Uterus (tissue), 4 donors: ENCODE measurements around the gene TCEAL8. TPM values are rescaled to one million over a fixed set of nuclear protein-coding genes. Genes with fewer than 3 reads are reported as not detected.
A peak's percentile ranks its signal among the peaks of the same experiment; 100 is the strongest.

Experiments used
- DNase-seq, 2 donors: peaks; one replicate each; pipeline ENCODE4 v3.0.0-alpha.2; 2019 to 2020
- H3K27ac ChIP-seq, 2 donors: fragments of 200-600 bp; sonication (generic); 1 replicate in 1 of 2; 2 replicates in 1 of 2; pipeline ENCODE4 v1.5.1; 2016 to 2018
- H3K27me3 ChIP-seq, 2 donors: fragments of 200-600 bp; sonication (generic); one replicate each; pipeline ENCODE4 v1.5.1; 2018 to 2019; ENCODE audit warnings: control low read depth in 1 of 2
- H3K36me3 ChIP-seq, 2 donors: fragments of 200-600 bp; sonication (generic); one replicate each; pipeline ENCODE4 v1.5.1; 2019; ENCODE audit warnings: control low read depth in 1 of 2
- H3K4me1 ChIP-seq, 2 donors: fragments of 200-600 bp; sonication (generic); one replicate each; pipeline ENCODE4 v1.5.1; 2018 to 2019; ENCODE audit warnings: control low read depth in 1 of 2
- H3K4me3 ChIP-seq, 2 donors: fragments of 200-600 bp; sonication (generic); 1 replicate in 1 of 2; 2 replicates in 1 of 2; pipeline ENCODE4 v1.5.1; 2018 to 2019; ENCODE audit warnings: mild to moderate bottlenecking in 1 of 2
- H3K9me3 ChIP-seq, 2 donors: fragments of 200-600 bp; sonication (generic); one replicate each; pipeline ENCODE4 v1.5.1; 2019; ENCODE audit warnings: control low read depth in 1 of 2
- POLR2A ChIP-seq, 2 donors: fragments of 450-650 bp; IDR thresholded peaks; one replicate each; pipeline ENCODE4 v1.6.1; 2016; ENCODE audit warnings: antibody characterized with exemption in 2 of 2, mild to moderate bottlenecking in 1 of 2, moderate library complexity in 1 of 2
- intact Hi-C: fragments of 100-400 bp; cut with DNase I; formaldehyde crosslinking; loops from one replicate; pipeline ENCODE4 v1.15.1; 2023; ENCODE audit warnings: low total_unique reads
- total RNA-seq, 4 donors: library from RNA; depleted of rRNA in 3 of 4; stranded (reverse); fragments of >200 nt in 3 of 4; gene quantifications; one replicate each; pipeline versions ENCODE4 v1.1.0 to v1.2.4, GENCODE V29; 2014 to 2023
- TF ChIP-seq, protein P1 (sequence below), 4 experiments: fragments of 200-600 bp in 2 of 4; fragments of 450-650 bp in 2 of 4; sonication (generic) in 2 of 4; IDR thresholded peaks; one replicate each; pipeline ENCODE4 v1.5.1; 2016 to 2019; ENCODE audit warnings: antibody characterized with exemption in 4 of 4, mild to moderate bottlenecking in 2 of 4, moderate library complexity in 1 of 4
- donor health status: DM: yes; HTN: yes; CAD: no.

TCEAL8 gene
- total RNA-seq, 4 donors from 2014 or later = 56.1 to 181 (median 128) TPM

- no peak for DNase-seq
- Histone ChIP-seq H3K4me3 (peak overlapping the region; percentile 41 to 56), H3K4me1 (no peaks in the 10 kb centered on the region), H3K9me3 (no peaks in the 10 kb centered on the region), H3K27me3 (no peaks in the 10 kb centered on the region), H3K27ac (peak overlapping the region; percentile 88), H3K36me3 (no peaks in the 10 kb centered on the region)
- intact Hi-C loops = no loop called here
- TF ChIP-seq POLR2A (IDR thresholded peaks at IDR 0.05) = no peak
- TF ChIP-seq, protein P1, sequence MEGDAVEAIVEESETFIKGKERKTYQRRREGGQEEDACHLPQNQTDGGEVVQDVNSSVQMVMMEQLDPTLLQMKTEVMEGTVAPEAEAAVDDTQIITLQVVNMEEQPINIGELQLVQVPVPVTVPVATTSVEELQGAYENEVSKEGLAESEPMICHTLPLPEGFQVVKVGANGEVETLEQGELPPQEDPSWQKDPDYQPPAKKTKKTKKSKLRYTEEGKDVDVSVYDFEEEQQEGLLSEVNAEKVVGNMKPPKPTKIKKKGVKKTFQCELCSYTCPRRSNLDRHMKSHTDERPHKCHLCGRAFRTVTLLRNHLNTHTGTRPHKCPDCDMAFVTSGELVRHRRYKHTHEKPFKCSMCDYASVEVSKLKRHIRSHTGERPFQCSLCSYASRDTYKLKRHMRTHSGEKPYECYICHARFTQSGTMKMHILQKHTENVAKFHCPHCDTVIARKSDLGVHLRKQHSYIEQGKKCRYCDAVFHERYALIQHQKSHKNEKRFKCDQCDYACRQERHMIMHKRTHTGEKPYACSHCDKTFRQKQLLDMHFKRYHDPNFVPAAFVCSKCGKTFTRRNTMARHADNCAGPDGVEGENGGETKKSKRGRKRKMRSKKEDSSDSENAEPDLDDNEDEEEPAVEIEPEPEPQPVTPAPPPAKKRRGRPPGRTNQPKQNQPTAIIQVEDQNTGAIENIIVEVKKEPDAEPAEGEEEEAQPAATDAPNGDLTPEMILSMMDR (IDR thresholded peaks at IDR 0.05) = no peak
Measured at GRCh38 chrX:103253608-103254007, 1.3 kb downstream of the TCEAL8 start.

GRCh38 chrX:103250977-103251376 is 4.0 kb downstream of the TCEAL8 start:
- no peaks in the 10 kb centered on the region for H3K36me3 ChIP-seq
- intact Hi-C loops = no loop called here
- DNase-seq = no peak
- no peak overlapping the region for H3K4me3 ChIP-seq
- no peak overlapping the region for H3K27ac ChIP-seq
- TF ChIP-seq, protein P1 (IDR thresholded peaks at IDR 0.05) = no peak
- no peak for TF ChIP-seq POLR2A (IDR thresholded peaks at IDR 0.05)
- H3K9me3 ChIP-seq = no peaks in the 10 kb centered on the region
- no peaks in the 10 kb centered on the region for H3K4me1 ChIP-seq
- no peaks in the 10 kb centered on the region for H3K27me3 ChIP-seq

GRCh38 chrX:103249805-103250204 is 5.2 kb downstream of the TCEAL8 start:
- H3K4me3 ChIP-seq = no peak overlapping the region
- TF ChIP-seq, protein P1 (IDR thresholded peaks at IDR 0.05) = no peak
- no peak for TF ChIP-seq POLR2A (IDR thresholded peaks at IDR 0.05)
- H3K9me3 ChIP-seq = no peaks in the 10 kb centered on the region
- intact Hi-C loops = no loop called here
- H3K36me3 ChIP-seq = no peaks in the 10 kb centered on the region
- H3K27me3 ChIP-seq = no peaks in the 10 kb centered on the region
- no peak overlapping the region for H3K27ac ChIP-seq
- DNase-seq = no peak
- H3K4me1 ChIP-seq = no peaks in the 10 kb centered on the region

DNA sequence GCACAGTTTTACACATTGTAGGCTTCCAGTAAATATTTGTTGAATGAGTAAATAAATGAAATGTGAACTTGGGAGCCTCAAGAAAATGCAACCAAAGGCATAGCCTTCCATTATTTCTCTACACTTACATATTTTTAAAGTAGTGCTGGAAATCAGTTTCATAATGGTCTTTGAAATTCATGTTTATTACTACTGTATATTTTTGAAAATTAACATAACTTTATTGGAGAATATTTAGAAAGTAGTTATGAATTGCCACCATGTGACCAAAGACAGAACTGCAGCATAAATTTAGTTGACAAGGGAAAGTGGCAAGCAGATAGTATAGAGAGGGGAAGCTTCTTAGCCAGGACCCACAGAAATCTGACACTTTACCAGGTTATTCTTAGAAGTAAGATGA is 6.4 kb downstream of the TCEAL8 start:
- Histone ChIP-seq H3K27me3 (no peaks in the 10 kb centered on the region), H3K4me1 (no peaks in the 10 kb centered on the region), H3K4me3 (no peak overlapping the region), H3K36me3 (no peaks in the 10 kb centered on the region), H3K9me3 (no peaks in the 10 kb centered on the region), H3K27ac (no peak overlapping the region)
- intact Hi-C loops = no loop called here
- DNase-seq = no peak
- TF ChIP-seq, protein P1 (IDR thresholded peaks at IDR 0.05) = peak in 2 of 4 experiments; percentile 20 to 21
- no peak for TF ChIP-seq POLR2A (IDR thresholded peaks at IDR 0.05)

GRCh38 chrX:103240155-103240554 is 14.8 kb downstream of the TCEAL8 start:
- Histone ChIP-seq H3K4me1 (no peaks in the 10 kb centered on the region), H3K27ac (no peak overlapping the region), H3K36me3 (no peaks in the 10 kb centered on the region), H3K9me3 (no peaks in the 10 kb centered on the region), H3K4me3 (no peak overlapping the region), H3K27me3 (no peaks in the 10 kb centered on the region)
- intact Hi-C loops = no loop called here
- TF ChIP-seq, protein P1 (IDR thresholded peaks at IDR 0.05) = no peak
- TF ChIP-seq POLR2A (IDR thresholded peaks at IDR 0.05) = no peak
- DNase-seq = no peak
